K562 (cell line): ENCODE measurements around the gene IFT122. TPM values are rescaled to one million over a fixed set of nuclear protein-coding genes. Genes with fewer than 3 reads are reported as not detected.
A peak's percentile ranks its signal among the peaks of the same experiment; 100 is the strongest.

Experiments used
- ADNP ChIP-seq: fragments of 200-800 bp; sonication (Bioruptor generic); IDR thresholded peaks from 2 replicates; pipeline ENCODE4 v1.6.1; 2016; ENCODE audit warnings: missing genetic modification characterization, missing compliant biosample characterization
- CCAR2 ChIP-seq: fragments of 200-400 bp; formaldehyde crosslinking; IDR thresholded peaks from 2 replicates; pipeline ENCODE4 v1.6.1; 2017; ENCODE audit warnings: mild to moderate bottlenecking, low read depth, low read length
- DDX20 ChIP-seq: fragments of 450-650 bp; IDR thresholded peaks from 2 replicates; pipeline ENCODE4 v1.6.1; 2016; ENCODE audit warnings: missing genetic modification characterization, low read depth, mild to moderate bottlenecking, missing compliant biosample characterization, moderate library complexity
- FOSL1 ChIP-seq: fragments of 200-800 bp; sonication (Bioruptor generic); conservative IDR thresholded peaks from 2 replicates; pipeline ENCODE4 v1.6.1; 2016; ENCODE audit warnings: missing genetic modification characterization, missing compliant biosample characterization
- HMGN3 ChIP-seq: IDR thresholded peaks from 2 replicates; pipeline ENCODE4 v1.6.1; 2011; ENCODE audit warnings: borderline replicate concordance, low read depth, mild to moderate bottlenecking, mixed read lengths, low read length; ENCODE audit not compliant: insufficient read length; ENCODE audit errors: extremely low read depth
- MBD2 ChIP-seq: sonication (generic); IDR thresholded peaks from 2 replicates; pipeline ENCODE4 v1.6.1; 2016; ENCODE audit warnings: low read depth, borderline replicate concordance
- MYBL2 ChIP-seq, 2 experiments: fragments of 450-650 bp in 1 of 2; sonication (generic) in 1 of 2; formaldehyde crosslinking in 1 of 2; IDR thresholded peaks; 2 replicates each; pipeline versions ENCODE4 v1.6.1 to v1.8.1; 2017 to 2022; ENCODE audit warnings: borderline replicate concordance in 1 of 2, inconsistent platforms in 1 of 2, low read depth in 1 of 2, mild to moderate bottlenecking in 1 of 2, missing genetic modification reagents in 1 of 2, moderate library complexity in 1 of 2
- MYNN ChIP-seq, 2 experiments: sonication (generic); formaldehyde crosslinking in 1 of 2; IDR thresholded peaks; 2 replicates each; pipeline versions ENCODE4 v1.5.0 to v1.6.1; 2016 to 2020; ENCODE audit warnings: antibody characterized with exemption in 1 of 2, missing genetic modification reagents in 1 of 2
- NFATC3 ChIP-seq: fragments of 450-650 bp; IDR thresholded peaks from 2 replicates; pipeline ENCODE4 v1.6.1; 2017; ENCODE audit warnings: mild to moderate bottlenecking
- PHB2 ChIP-seq: fragments of 450-650 bp; IDR thresholded peaks from 2 replicates; pipeline ENCODE4 v1.6.1; 2017; ENCODE audit warnings: low read depth
- PHF21A ChIP-seq: fragments of 450-650 bp; IDR thresholded peaks from 2 replicates; pipeline ENCODE4 v1.6.1; 2017; ENCODE audit warnings: low read depth, borderline replicate concordance
- RBM34 ChIP-seq: fragments of 200-400 bp; formaldehyde crosslinking; IDR thresholded peaks from 2 replicates; pipeline ENCODE4 v1.6.1; 2018; ENCODE audit warnings: low read length, borderline replicate concordance; ENCODE audit not compliant: insufficient read depth
- RFX7 ChIP-seq: fragments of 250-450 bp; sonication (Bioruptor Pico); IDR thresholded peaks from 2 replicates; pipeline ENCODE4 v1.5.1; 2021; ENCODE audit warnings: mild to moderate bottlenecking
- SAP30 ChIP-seq: fragments of 200-600 bp; sonication (generic); IDR thresholded peaks from 2 replicates; pipeline ENCODE4 v1.6.1; 2012; ENCODE audit warnings: borderline replicate concordance, low read depth, mild to moderate bottlenecking, moderate library complexity, low read length, control low read depth, inconsistent platforms; ENCODE audit not compliant: insufficient read depth, poor library complexity, severe bottlenecking
- SIN3B ChIP-seq: fragments of 450-650 bp; IDR thresholded peaks from 2 replicates; pipeline ENCODE4 v1.6.1; 2017; ENCODE audit warnings: low read depth, mild to moderate bottlenecking, moderate library complexity
- TSHZ1 ChIP-seq: fragments of 250-450 bp; sonication (Bioruptor Pico); IDR thresholded peaks from 2 replicates; pipeline ENCODE4 v1.4.0; 2020; ENCODE audit warnings: mild to moderate bottlenecking, moderate library complexity
- ZBTB11 ChIP-seq, 3 experiments: fragments of 200-800 bp in 1 of 3; fragments of 250-450 bp in 1 of 3; fragments of 450-650 bp in 1 of 3; sonication (Bioruptor Pico) in 1 of 3; sonication (Bioruptor generic) in 1 of 3; formaldehyde crosslinking in 1 of 3; IDR thresholded peaks; 2 replicates each; pipeline versions ENCODE4 v1.6.1 to v1.8.0; 2016 to 2022; ENCODE audit warnings: mild to moderate bottlenecking in 2 of 3, missing genetic modification characterization in 2 of 3, missing compliant biosample characterization in 1 of 3, moderate library complexity in 1 of 3
- ZNF212 ChIP-seq: fragments of 450-650 bp; formaldehyde crosslinking; IDR thresholded peaks from 2 replicates; pipeline ENCODE4 v1.4.0; 2020; ENCODE audit warnings: mild to moderate bottlenecking
- ZNF431 ChIP-seq: sonication (generic); formaldehyde crosslinking; IDR thresholded peaks from 2 replicates; pipeline ENCODE4 v1.8.0; 2022; ENCODE audit warnings: mild to moderate bottlenecking, missing genetic modification reagents
- ZNF778 ChIP-seq: fragments of 450-650 bp; formaldehyde crosslinking; IDR thresholded peaks from 2 replicates; pipeline ENCODE4 v1.4.0; 2020; ENCODE audit warnings: mild to moderate bottlenecking, moderate library complexity
- polyA plus RNA-seq, 8 experiments: library from polyadenylated mRNA; depleted of rRNA in 4 of 8; stranded (reverse) in 5 of 8; unstranded in 3 of 8; fragments of >200 nt; fragmentation: Nextera tagmentation in 2 of 8; fragmentation: Illumina TruSeq in 1 of 8; extraction: Ambion mirVana in 2 of 8; extraction: Trizol in 1 of 8; gene quantifications; 2 replicates each; pipeline versions ENCODE4 v1.2.1 to v1.2.3, GENCODE V29; 2011 to 2014; ENCODE audit warnings: inconsistent platforms in 1 of 8, missing spikeins in 1 of 8
- total RNA-seq, 7 experiments: library from RNA; depleted of rRNA in 6 of 7; stranded (reverse); fragments of >200 nt in 6 of 7; fragmentation: Illumina TruSeq in 2 of 7; extraction: Trizol in 2 of 7; gene quantifications; 2 replicates each; pipeline versions ENCODE4 v1.2.1 to v1.2.3, GENCODE V29; 2011 to 2021; ENCODE audit warnings: low replicate concordance in 1 of 7

IFT122 gene
- total and polyA plus RNA-seq, 9 of the 15 experiments (the other 6 are each of a cell fraction or from before 2014, with no cell fraction given), result 2.4 to 11.5 (median 7.7) TPM

- TF ChIP-seq ZBTB11 (CRISPR knock-in tag; IDR thresholded peaks at IDR 0.05), result no peak; a peak in 2 of 6 replicates
- TF ChIP-seq MYNN (IDR thresholded peaks at IDR 0.05), result peak; percentile 38; the same call in 1 of the 2 replicates
- no peak for TF ChIP-seq MYNN (CRISPR knock-in tag; IDR thresholded peaks at IDR 0.05)
- TF ChIP-seq TSHZ1 (CRISPR knock-in tag), result no peak
- peak; percentile 55 for TF ChIP-seq SAP30
- no peak for TF ChIP-seq FOSL1 (tag)
- TF ChIP-seq ADNP, result no peak
- no peak for TF ChIP-seq RBM34
- no peak for TF ChIP-seq NFATC3
- no peak for TF ChIP-seq DDX20 (tag)
- peak; percentile 67 for TF ChIP-seq HMGN3
- TF ChIP-seq RFX7 (CRISPR knock-in tag), result no peak
- TF ChIP-seq PHF21A, result no peak
- no peak for TF ChIP-seq PHB2
- TF ChIP-seq ZNF212 (CRISPR knock-in tag), result no peak
- peak; percentile 75 for TF ChIP-seq MYBL2 (IDR thresholded peaks at IDR 0.05; ENCODE audit: low read depth)
- no peak for TF ChIP-seq MYBL2 (CRISPR knock-in tag; IDR thresholded peaks at IDR 0.05; ENCODE audit: borderline replicate concordance)
- no peak for TF ChIP-seq SIN3B
- TF ChIP-seq CCAR2, result no peak
- no peak for TF ChIP-seq ZNF431 (CRISPR knock-in tag)
- TF ChIP-seq ZNF778 (CRISPR knock-in tag), result no peak
- peak; percentile 55; the same call in 1 of the 2 replicates for TF ChIP-seq MBD2
Observed at GRCh38 chr3:129439817-129440617, at the start of gene IFT122, which contains the start of gene MBD4 (continued).
